ENCODE measurements around the gene JARID2.

DNA sequence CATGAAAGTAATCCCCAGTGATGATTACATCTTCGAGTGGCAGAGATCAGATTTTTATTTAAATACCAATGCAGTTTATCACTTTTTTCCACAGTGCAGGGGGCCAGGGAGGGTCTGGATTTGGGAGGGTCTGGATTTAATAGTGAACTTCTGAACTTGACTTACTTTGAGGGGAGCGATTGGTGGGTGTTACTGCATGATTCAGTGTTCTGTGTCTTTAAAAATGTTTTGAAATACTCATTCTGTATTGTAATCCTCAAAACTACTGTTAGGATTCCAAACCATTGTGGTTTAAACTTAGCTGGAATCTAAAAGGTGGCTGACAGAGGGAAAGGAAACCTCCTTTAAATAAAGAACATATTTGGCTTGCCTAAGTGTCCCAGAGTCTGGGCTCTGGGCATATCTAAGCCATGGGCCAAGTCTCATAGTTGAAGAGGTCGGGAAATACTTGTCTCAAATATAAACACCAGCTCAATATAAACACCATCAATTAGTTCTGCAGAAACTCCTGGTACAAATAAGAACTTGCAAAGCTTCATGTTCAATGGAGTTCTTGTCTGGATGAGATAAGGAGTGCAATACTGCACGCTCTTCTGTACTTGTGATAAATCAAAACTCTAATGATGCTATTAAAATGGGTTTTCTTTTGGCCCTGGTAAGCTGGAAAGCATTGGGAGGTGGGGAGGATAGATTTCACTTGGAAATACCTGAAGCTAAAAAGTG, 14.4 kb downstream of the JARID2 start:
- TF ChIP-seq, protein P1, sequence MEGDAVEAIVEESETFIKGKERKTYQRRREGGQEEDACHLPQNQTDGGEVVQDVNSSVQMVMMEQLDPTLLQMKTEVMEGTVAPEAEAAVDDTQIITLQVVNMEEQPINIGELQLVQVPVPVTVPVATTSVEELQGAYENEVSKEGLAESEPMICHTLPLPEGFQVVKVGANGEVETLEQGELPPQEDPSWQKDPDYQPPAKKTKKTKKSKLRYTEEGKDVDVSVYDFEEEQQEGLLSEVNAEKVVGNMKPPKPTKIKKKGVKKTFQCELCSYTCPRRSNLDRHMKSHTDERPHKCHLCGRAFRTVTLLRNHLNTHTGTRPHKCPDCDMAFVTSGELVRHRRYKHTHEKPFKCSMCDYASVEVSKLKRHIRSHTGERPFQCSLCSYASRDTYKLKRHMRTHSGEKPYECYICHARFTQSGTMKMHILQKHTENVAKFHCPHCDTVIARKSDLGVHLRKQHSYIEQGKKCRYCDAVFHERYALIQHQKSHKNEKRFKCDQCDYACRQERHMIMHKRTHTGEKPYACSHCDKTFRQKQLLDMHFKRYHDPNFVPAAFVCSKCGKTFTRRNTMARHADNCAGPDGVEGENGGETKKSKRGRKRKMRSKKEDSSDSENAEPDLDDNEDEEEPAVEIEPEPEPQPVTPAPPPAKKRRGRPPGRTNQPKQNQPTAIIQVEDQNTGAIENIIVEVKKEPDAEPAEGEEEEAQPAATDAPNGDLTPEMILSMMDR (CRISPR knock-in tag; IDR thresholded peaks at IDR 0.05) = no peak
- TF ChIP-seq, protein P2, sequence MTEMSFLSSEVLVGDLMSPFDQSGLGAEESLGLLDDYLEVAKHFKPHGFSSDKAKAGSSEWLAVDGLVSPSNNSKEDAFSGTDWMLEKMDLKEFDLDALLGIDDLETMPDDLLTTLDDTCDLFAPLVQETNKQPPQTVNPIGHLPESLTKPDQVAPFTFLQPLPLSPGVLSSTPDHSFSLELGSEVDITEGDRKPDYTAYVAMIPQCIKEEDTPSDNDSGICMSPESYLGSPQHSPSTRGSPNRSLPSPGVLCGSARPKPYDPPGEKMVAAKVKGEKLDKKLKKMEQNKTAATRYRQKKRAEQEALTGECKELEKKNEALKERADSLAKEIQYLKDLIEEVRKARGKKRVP (CRISPR knock-in tag; IDR thresholded peaks at IDR 0.05) = no peak
- no peak for TF ChIP-seq ARHGAP35 (CRISPR knock-in tag; IDR thresholded peaks at IDR 0.05; ENCODE audit: borderline replicate concordance)
- TF ChIP-seq ZNF121 (CRISPR knock-in tag; IDR thresholded peaks at IDR 0.05) = no peak
- TF ChIP-seq, protein P3, sequence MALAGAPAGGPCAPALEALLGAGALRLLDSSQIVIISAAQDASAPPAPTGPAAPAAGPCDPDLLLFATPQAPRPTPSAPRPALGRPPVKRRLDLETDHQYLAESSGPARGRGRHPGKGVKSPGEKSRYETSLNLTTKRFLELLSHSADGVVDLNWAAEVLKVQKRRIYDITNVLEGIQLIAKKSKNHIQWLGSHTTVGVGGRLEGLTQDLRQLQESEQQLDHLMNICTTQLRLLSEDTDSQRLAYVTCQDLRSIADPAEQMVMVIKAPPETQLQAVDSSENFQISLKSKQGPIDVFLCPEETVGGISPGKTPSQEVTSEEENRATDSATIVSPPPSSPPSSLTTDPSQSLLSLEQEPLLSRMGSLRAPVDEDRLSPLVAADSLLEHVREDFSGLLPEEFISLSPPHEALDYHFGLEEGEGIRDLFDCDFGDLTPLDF (CRISPR knock-in tag; IDR thresholded peaks at IDR 0.05) = no peak
- TF ChIP-seq, protein P4, sequence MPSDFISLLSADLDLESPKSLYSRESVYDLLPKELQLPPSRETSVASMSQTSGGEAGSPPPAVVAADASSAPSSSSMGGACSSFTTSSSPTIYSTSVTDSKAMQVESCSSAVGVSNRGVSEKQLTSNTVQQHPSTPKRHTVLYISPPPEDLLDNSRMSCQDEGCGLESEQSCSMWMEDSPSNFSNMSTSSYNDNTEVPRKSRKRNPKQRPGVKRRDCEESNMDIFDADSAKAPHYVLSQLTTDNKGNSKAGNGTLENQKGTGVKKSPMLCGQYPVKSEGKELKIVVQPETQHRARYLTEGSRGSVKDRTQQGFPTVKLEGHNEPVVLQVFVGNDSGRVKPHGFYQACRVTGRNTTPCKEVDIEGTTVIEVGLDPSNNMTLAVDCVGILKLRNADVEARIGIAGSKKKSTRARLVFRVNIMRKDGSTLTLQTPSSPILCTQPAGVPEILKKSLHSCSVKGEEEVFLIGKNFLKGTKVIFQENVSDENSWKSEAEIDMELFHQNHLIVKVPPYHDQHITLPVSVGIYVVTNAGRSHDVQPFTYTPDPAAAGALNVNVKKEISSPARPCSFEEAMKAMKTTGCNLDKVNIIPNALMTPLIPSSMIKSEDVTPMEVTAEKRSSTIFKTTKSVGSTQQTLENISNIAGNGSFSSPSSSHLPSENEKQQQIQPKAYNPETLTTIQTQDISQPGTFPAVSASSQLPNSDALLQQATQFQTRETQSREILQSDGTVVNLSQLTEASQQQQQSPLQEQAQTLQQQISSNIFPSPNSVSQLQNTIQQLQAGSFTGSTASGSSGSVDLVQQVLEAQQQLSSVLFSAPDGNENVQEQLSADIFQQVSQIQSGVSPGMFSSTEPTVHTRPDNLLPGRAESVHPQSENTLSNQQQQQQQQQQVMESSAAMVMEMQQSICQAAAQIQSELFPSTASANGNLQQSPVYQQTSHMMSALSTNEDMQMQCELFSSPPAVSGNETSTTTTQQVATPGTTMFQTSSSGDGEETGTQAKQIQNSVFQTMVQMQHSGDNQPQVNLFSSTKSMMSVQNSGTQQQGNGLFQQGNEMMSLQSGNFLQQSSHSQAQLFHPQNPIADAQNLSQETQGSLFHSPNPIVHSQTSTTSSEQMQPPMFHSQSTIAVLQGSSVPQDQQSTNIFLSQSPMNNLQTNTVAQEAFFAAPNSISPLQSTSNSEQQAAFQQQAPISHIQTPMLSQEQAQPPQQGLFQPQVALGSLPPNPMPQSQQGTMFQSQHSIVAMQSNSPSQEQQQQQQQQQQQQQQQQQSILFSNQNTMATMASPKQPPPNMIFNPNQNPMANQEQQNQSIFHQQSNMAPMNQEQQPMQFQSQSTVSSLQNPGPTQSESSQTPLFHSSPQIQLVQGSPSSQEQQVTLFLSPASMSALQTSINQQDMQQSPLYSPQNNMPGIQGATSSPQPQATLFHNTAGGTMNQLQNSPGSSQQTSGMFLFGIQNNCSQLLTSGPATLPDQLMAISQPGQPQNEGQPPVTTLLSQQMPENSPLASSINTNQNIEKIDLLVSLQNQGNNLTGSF (CRISPR knock-in tag; IDR thresholded peaks at IDR 0.05) = no peak
- no peak for TF ChIP-seq EZH2 (conservative IDR thresholded peaks at IDR 0.05; ENCODE audit: low read depth, low read length)
- TF ChIP-seq, protein P5, sequence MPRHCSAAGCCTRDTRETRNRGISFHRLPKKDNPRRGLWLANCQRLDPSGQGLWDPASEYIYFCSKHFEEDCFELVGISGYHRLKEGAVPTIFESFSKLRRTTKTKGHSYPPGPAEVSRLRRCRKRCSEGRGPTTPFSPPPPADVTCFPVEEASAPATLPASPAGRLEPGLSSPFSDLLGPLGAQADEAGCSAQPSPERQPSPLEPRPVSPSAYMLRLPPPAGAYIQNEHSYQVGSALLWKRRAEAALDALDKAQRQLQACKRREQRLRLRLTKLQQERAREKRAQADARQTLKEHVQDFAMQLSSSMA (CRISPR knock-in tag; IDR thresholded peaks at IDR 0.05) = no peak
- TF ChIP-seq NR1H2 (CRISPR knock-in tag; IDR thresholded peaks at IDR 0.05; ENCODE audit: borderline replicate concordance, low read depth) = no peak
- TF ChIP-seq GABPA (IDR thresholded peaks at IDR 0.05; ENCODE audit: low read depth, low read length) = no peak
- no peak for TF ChIP-seq GABPA (CRISPR knock-in tag; IDR thresholded peaks at IDR 0.05; ENCODE audit: low read depth)

Measured in HepG2 (cell line).